Tibial nerve (tissue), 4 donors: ENCODE results near the gene VSIG10.

Source experiments
- CTCF ChIP-seq, 5 experiments: fragments of 200-600 bp in 3 of 5; fragments of 450-650 bp in 2 of 5; sonication (generic) in 3 of 5; IDR thresholded peaks; one replicate each; pipeline ENCODE4 v1.5.1; 2016 to 2019; ENCODE audit warnings: antibody characterized with exemption in 5 of 5, mild to moderate bottlenecking in 3 of 5, moderate library complexity in 2 of 5
- EP300 ChIP-seq, 2 donors: sonication (generic); formaldehyde crosslinking; IDR thresholded peaks; one replicate each; pipeline ENCODE4 v1.6.1; 2017; ENCODE audit warnings: antibody characterized with exemption in 2 of 2, mild to moderate bottlenecking in 1 of 2

- TF ChIP-seq CTCF (IDR thresholded peaks at IDR 0.05), result peak in 1 of 5 experiments; percentile 43
- peak; percentile 72 to 98 for TF ChIP-seq EP300 (IDR thresholded peaks at IDR 0.05)
Measured at GRCh38 chr12:118135788-118136558, 32.2 kb upstream of the VSIG10 start, which contains the start of gene PEBP1.
